ENCODE data around the gene ZNF584. TPM values are rescaled to one million over a fixed set of nuclear protein-coding genes. Genes with fewer than 3 reads are reported as not detected.
"Not testable (repeated sequence)": the region's sequence is repeated elsewhere in the genome, so short reads cannot be mapped to it uniquely, and the experiment has no call there.

Gene ZNF584
- total RNA-seq, 1 experiment from 2014 or later: 13.5 TPM

GRCh38 chr19:58401840-58402421 lies 6.5 kb upstream of the ZNF584 start:
- Histone ChIP-seq H3K36me3 (ENCODE audit: low read depth) (no peaks in the 10 kb centered on the region), H3K9me2 (ENCODE audit: insufficient read depth) (no peaks in the 10 kb centered on the region), H2AFZ (peak overlapping the region; percentile 80; the same call in 1 of the 2 replicates), H3K4me3 (peak overlapping the region; percentile 72), H3K4me2 (peak overlapping the region; percentile 83), H3K9me3 (ENCODE audit: insufficient read depth, low read depth) (no peaks in the 10 kb centered on the region), H3F3A (ENCODE audit: insufficient read depth, low read depth) (peaks cover 3% of the 10 kb centered on the region; the same call in 1 of the 2 replicates), H3K4me1 (replicated peaks; ENCODE audit: insufficient read depth) (peaks cover 6% of the 10 kb centered on the region), H4K20me1 (ENCODE audit: insufficient read depth) (no peaks in the 10 kb centered on the region), H3K27me3 (ENCODE audit: insufficient read depth, low read depth) (no peaks in the 10 kb centered on the region), H3K79me2 (ENCODE audit: low read depth) (peaks cover 12% of the 10 kb centered on the region; the same call in 1 of the 2 replicates), H3K27ac (no peak overlapping the region)
- no peak for DNase-seq
- ChIA-PET CTCF (no interaction called here), POLR2A (ENCODE audit: unreplicated experiment) (interaction anchor here (0.6 kb wide), 1 partner anchor 53 kb away, joined by 12 read pairs; no protein-coding TSS in a partner anchor)
- no peak for TF ChIP-seq CTCF (conservative IDR thresholded peaks at IDR 0.05)
- TF ChIP-seq EZH2 (IDR thresholded peaks at IDR 0.05; ENCODE audit: low read depth): no peak
- intact Hi-C loops (cut with micrococcal nuclease; ENCODE audit: unreplicated experiment): loop anchor here (1.0 to 2.0 kb wide), 2 partner anchors 21 to 117 kb away; partner anchors contain the start of genes ZBTB45 and ZNF837
- no TSS peak for BruUV-seq (replicated peaks)

GRCh38 chr19:58403920-58404478 lies 4.5 kb upstream of the ZNF584 start:
- BruUV-seq (replicated peaks); intact Hi-C loops (cut with micrococcal nuclease; ENCODE audit: unreplicated experiment); H3F3A ChIP-seq (ENCODE audit: insufficient read depth, low read depth); H2AFZ ChIP-seq; H4K20me1 ChIP-seq (ENCODE audit: insufficient read depth); H3K9me3 ChIP-seq (ENCODE audit: insufficient read depth, low read depth); H3K4me3 ChIP-seq; DNase-seq; H3K27ac ChIP-seq; H3K27me3 ChIP-seq (ENCODE audit: insufficient read depth, low read depth); CTCF ChIA-PET; POLR2A ChIA-PET (ENCODE audit: unreplicated experiment); H3K4me2 ChIP-seq; H3K36me3 ChIP-seq (ENCODE audit: low read depth); H3K9me2 ChIP-seq (ENCODE audit: insufficient read depth): not testable (repeated sequence)
- Histone ChIP-seq H3K4me1 (replicated peaks; ENCODE audit: insufficient read depth) (peaks cover 11% of the 10 kb centered on the region), H3K79me2 (ENCODE audit: low read depth) (peaks cover 23% of the 10 kb centered on the region; the same call in 1 of the 2 replicates)

GRCh38 chr19:58406818-58407657 lies 1.4 kb upstream of the ZNF584 start:
- Histone ChIP-seq H3K9me2 (ENCODE audit: insufficient read depth) (no peaks in the 10 kb centered on the region), H3K79me2 (ENCODE audit: low read depth) (peaks cover 25% of the 10 kb centered on the region; the same call in 1 of the 2 replicates), H3K4me2 (peak overlapping the region; percentile 86), H3K4me1 (replicated peaks; ENCODE audit: insufficient read depth) (peaks cover 12% of the 10 kb centered on the region), H3K9me3 (ENCODE audit: insufficient read depth, low read depth) (no peaks in the 10 kb centered on the region), H4K20me1 (ENCODE audit: insufficient read depth) (no peaks in the 10 kb centered on the region), H3F3A (ENCODE audit: insufficient read depth, low read depth) (peaks cover 3% of the 10 kb centered on the region; the same call in 1 of the 2 replicates), H3K27ac (no peak overlapping the region), H3K36me3 (ENCODE audit: low read depth) (no peaks in the 10 kb centered on the region), H2AFZ (no peak overlapping the region), H3K4me3 (peak overlapping the region; percentile 73), H3K27me3 (ENCODE audit: insufficient read depth, low read depth) (no peaks in the 10 kb centered on the region)
- no peak for DNase-seq
- CTCF ChIA-PET: no interaction called here
- intact Hi-C loops (cut with micrococcal nuclease; ENCODE audit: unreplicated experiment): loop anchor here (5.0 kb wide), 1 partner anchor 45 kb away; the partner anchor contains the start of gene ZNF497
- BruUV-seq (replicated peaks): no TSS peak
- POLR2A ChIA-PET (ENCODE audit: unreplicated experiment): interaction anchor here (0.6 kb wide), 1 partner anchor 70 kb away, joined by 3 read pairs; no protein-coding TSS in a partner anchor
- TF ChIP-seq CTCF (conservative IDR thresholded peaks at IDR 0.05): peak; percentile 54
- TF ChIP-seq EZH2 (IDR thresholded peaks at IDR 0.05; ENCODE audit: low read depth): no peak
